H1 (cell line): ENCODE data around the gene ABCA2. TPM values are rescaled to one million over a fixed set of nuclear protein-coding genes. Genes with fewer than 3 reads are reported as not detected.

Experiments used
- CTCF ChIA-PET: fragments of 300-600 bp; sonication (Branson Sonifier 250); formaldehyde crosslinking; loops from one replicate; lab custom pipeline; 2021; ENCODE audit not compliant: partially characterized antibody; lab: Charles Lee
- POLR2A ChIA-PET: fragments of 300-600 bp; sonication (Branson Sonifier 250); formaldehyde crosslinking; loops from one replicate; lab custom pipeline; 2021; ENCODE audit warnings: inconsistent platforms; ENCODE audit not compliant: partially characterized antibody; lab: Charles Lee
- DNase-seq, 2 experiments: peaks; one replicate each; pipeline versions ENCODE4 v3.0.0 to v3.0.0-alpha.2; 2010 to 2022; ENCODE audit warnings: low spot score in 2 of 2, low read depth in 1 of 2, mixed read lengths in 1 of 2
- FAIRE-seq: peaks from 2 replicates; lab custom pipeline; 2011; peaks lifted over from hg19 to GRCh38; lab: Jason Lieb, UNC
- H2AFZ ChIP-seq: 2 replicates; pipeline ENCODE4 v1.8.1; 2012; ENCODE audit warnings: low read length, inconsistent platforms
- H2AK5ac ChIP-seq: 2 replicates; pipeline ENCODE4 v1.6.1; 2013; ENCODE audit warnings: low read depth, low read length
- H2BK120ac ChIP-seq: replicated peaks from 2 replicates; pipeline ENCODE3; 2013; ENCODE audit warnings: low read depth, low read length, inconsistent platforms
- H2BK12ac ChIP-seq: 2 replicates; pipeline ENCODE4 v1.6.1; 2013; ENCODE audit warnings: low read depth, low read length
- H2BK15ac ChIP-seq: 2 replicates; pipeline ENCODE4 v1.6.1; 2013; ENCODE audit warnings: low read length
- H2BK20ac ChIP-seq: 2 replicates; pipeline ENCODE4 v1.6.1; 2013; ENCODE audit warnings: low read length
- H2BK5ac ChIP-seq: 2 replicates; pipeline ENCODE4 v1.6.1; 2013; ENCODE audit warnings: low read depth, low read length
- H3K14ac ChIP-seq: 2 replicates; pipeline ENCODE4 v1.6.1; 2013; ENCODE audit warnings: inconsistent platforms; ENCODE audit not compliant: insufficient read length
- H3K18ac ChIP-seq: 2 replicates; pipeline ENCODE4 v1.6.1; 2013; ENCODE audit warnings: low read length; ENCODE audit errors: extremely low read depth
- H3K23ac ChIP-seq: 2 replicates; pipeline ENCODE4 v1.6.1; 2013; ENCODE audit warnings: inconsistent platforms; ENCODE audit not compliant: insufficient read length
- H3K23me2 ChIP-seq: 2 replicates; pipeline ENCODE4 v1.6.1; 2013; ENCODE audit warnings: low read depth, low read length
- H3K27ac ChIP-seq: 2 replicates; pipeline ENCODE4 v1.6.1; 2011; ENCODE audit warnings: low read depth, low read length, inconsistent platforms
- H3K27me3 ChIP-seq, 4 experiments: replicated peaks in 1 of 4; 1 replicate in 1 of 4; 2 replicates in 3 of 4; pipeline versions ENCODE4 v1.6.1 to v1.8.1; 2011 to 2013; ENCODE audit warnings: low read length in 3 of 4, mild to moderate bottlenecking in 3 of 4, inconsistent platforms in 2 of 4, mixed read lengths in 2 of 4, moderate library complexity in 1 of 4; ENCODE audit not compliant: control insufficient read depth in 3 of 4, insufficient read depth in 3 of 4; ENCODE audit errors: extremely low read depth in 1 of 4
- H3K36me3 ChIP-seq, 4 experiments: 2 replicates each; pipeline versions ENCODE4 v1.6.1 to v1.8.1; 2011 to 2013; ENCODE audit warnings: mild to moderate bottlenecking in 4 of 4, low read length in 3 of 4, moderate library complexity in 2 of 4, control low read depth in 1 of 4, inconsistent platforms in 1 of 4; ENCODE audit not compliant: insufficient read depth in 4 of 4, control insufficient read depth in 2 of 4
- H3K4ac ChIP-seq: replicated peaks from 2 replicates; pipeline ENCODE3; 2013; ENCODE audit warnings: low read length, low read depth, mixed read lengths, inconsistent platforms; ENCODE audit not compliant: insufficient read length
- H3K4me1 ChIP-seq, 4 experiments: replicated peaks in 1 of 4; 1 replicate in 1 of 4; 2 replicates in 3 of 4; pipeline versions ENCODE4 v1.6.1 to v1.8.1; 2011 to 2013; ENCODE audit warnings: low read length in 3 of 4, inconsistent platforms in 2 of 4, mixed read lengths in 1 of 4; ENCODE audit not compliant: insufficient read depth in 4 of 4, control insufficient read depth in 3 of 4
- H3K4me2 ChIP-seq, 2 experiments: 2 replicates each; pipeline versions ENCODE4 v1.6.1 to v1.8.1; 2011 to 2013; ENCODE audit warnings: low read depth in 2 of 2, low read length in 2 of 2, control low read depth in 1 of 2, inconsistent platforms in 1 of 2, mild to moderate bottlenecking in 1 of 2; ENCODE audit not compliant: insufficient read depth in 1 of 2
- H3K4me3 ChIP-seq, 4 experiments: fragments of 200-600, 300-600 bp in 1 of 4; sonication (generic), shearing (Covaris generic), sonication (Bioruptor Twin) in 1 of 4; 2 replicates each; pipeline versions ENCODE4 v1.5.1 to v1.8.1; 2011 to 2016; ENCODE audit warnings: low read length in 4 of 4, low read depth in 3 of 4, control low read depth in 2 of 4, inconsistent platforms in 2 of 4, mild to moderate bottlenecking in 2 of 4, mixed read lengths in 1 of 4, moderate library complexity in 1 of 4; ENCODE audit not compliant: insufficient read depth in 2 of 4; ENCODE audit errors: extremely low read depth in 1 of 4
- H3K56ac ChIP-seq: replicated peaks from 2 replicates; pipeline ENCODE3; 2013; ENCODE audit warnings: low read depth, mild to moderate bottlenecking, mixed read lengths, low read length, inconsistent platforms; ENCODE audit not compliant: insufficient read length
- H3K79me1 ChIP-seq: 2 replicates; pipeline ENCODE4 v1.6.1; 2013; ENCODE audit warnings: low read depth, low read length, control low read depth
- H3K79me2 ChIP-seq, 2 experiments: 2 replicates each; pipeline versions ENCODE4 v1.6.1 to v1.8.1; 2012 to 2013; ENCODE audit warnings: low read length in 2 of 2, mild to moderate bottlenecking in 2 of 2, inconsistent platforms in 1 of 2; ENCODE audit not compliant: insufficient read depth in 2 of 2, control insufficient read depth in 1 of 2
- H3K9ac ChIP-seq, 4 experiments: replicated peaks in 1 of 4; 1 replicate in 1 of 4; 2 replicates in 3 of 4; pipeline versions ENCODE4 v1.6.1 to v1.8.1; 2011 to 2013; ENCODE audit warnings: low read depth in 3 of 4, low read length in 3 of 4, control low read depth in 2 of 4, mild to moderate bottlenecking in 2 of 4, moderate library complexity in 2 of 4, inconsistent platforms in 1 of 4; ENCODE audit errors: extremely low read depth in 1 of 4
- H3K9me3 ChIP-seq, 2 experiments: 2 replicates each; pipeline versions ENCODE4 v1.6.1 to v1.8.1; 2012 to 2013; ENCODE audit warnings: mild to moderate bottlenecking in 2 of 2, moderate library complexity in 2 of 2, control low read depth in 1 of 2, inconsistent platforms in 1 of 2, low read depth in 1 of 2, low read length in 1 of 2, mixed read lengths in 1 of 2; ENCODE audit not compliant: insufficient read depth in 2 of 2
- H4K20me1 ChIP-seq, 2 experiments: replicated peaks in 1 of 2; 2 replicates each; pipeline versions ENCODE3 to v1.8.1; 2011 to 2013; ENCODE audit warnings: inconsistent platforms in 2 of 2, low read length in 2 of 2, mild to moderate bottlenecking in 1 of 2; ENCODE audit not compliant: insufficient read depth in 2 of 2, control insufficient read depth in 1 of 2
- H4K5ac ChIP-seq: 2 replicates; pipeline ENCODE4 v1.6.1; 2013; ENCODE audit warnings: low read length, low read depth, mixed read lengths, inconsistent platforms; ENCODE audit not compliant: insufficient read length
- H4K8ac ChIP-seq: 2 replicates; pipeline ENCODE4 v1.8.0; 2013; ENCODE audit warnings: mild to moderate bottlenecking, moderate library complexity, low read length, inconsistent platforms; ENCODE audit not compliant: insufficient read depth; ENCODE audit errors: extremely low read depth
- H4K91ac ChIP-seq: replicated peaks from 2 replicates; pipeline ENCODE3; 2013; ENCODE audit warnings: low read length, mixed read lengths, inconsistent platforms; ENCODE audit not compliant: insufficient read length
- EGR1 ChIP-seq: IDR thresholded peaks from 2 replicates; pipeline ENCODE4 v1.6.1; 2011; ENCODE audit warnings: low read depth, low read length, borderline replicate concordance
- EP300 ChIP-seq, 2 experiments: IDR thresholded peaks; 1 replicate in 1 of 2; 2 replicates in 1 of 2; pipeline ENCODE4 v1.6.1; 2011 to 2012; ENCODE audit warnings: low read depth in 2 of 2, low read length in 2 of 2, mild to moderate bottlenecking in 2 of 2, borderline replicate concordance in 1 of 2, inconsistent platforms in 1 of 2, moderate library complexity in 1 of 2
- GTF2F1 ChIP-seq: IDR thresholded peaks from 2 replicates; pipeline ENCODE4 v1.6.1; 2012; ENCODE audit warnings: low read depth, low read length, improper control_type of control experiment, borderline replicate concordance
- POLR2A ChIP-seq, 2 experiments: IDR thresholded peaks; 1 replicate in 1 of 2; 2 replicates in 1 of 2; pipeline ENCODE4 v1.6.1; 2011; ENCODE audit warnings: low read depth in 2 of 2, low read length in 2 of 2, mild to moderate bottlenecking in 2 of 2; ENCODE audit errors: control extremely low read depth in 1 of 2
- RFX5 ChIP-seq: IDR thresholded peaks from 2 replicates; pipeline ENCODE4 v1.6.1; 2011; ENCODE audit warnings: low read depth, low read length, improper control_type of control experiment, borderline replicate concordance
- SP2 ChIP-seq: IDR thresholded peaks from 2 replicates; pipeline ENCODE4 v1.6.1; 2012; ENCODE audit warnings: mild to moderate bottlenecking, low read length, inconsistent platforms
- WGBS, 2 experiments: shearing (Covaris generic) in 1 of 2; methylation state at CpG; one replicate each; pipeline versions ENCODE4 v1.1.6 to v1.1.7; 2013 to 2015; ENCODE audit warnings: low lambda C conversion rate in 2 of 2, mixed read lengths in 2 of 2, inconsistent platforms in 1 of 2, low coverage in 1 of 2, missing lambda C conversion rate in 1 of 2; ENCODE audit not compliant: insufficient replicate concordance in 2 of 2, insufficient coverage in 1 of 2, insufficient read length in 1 of 2; ENCODE audit errors: extremely low coverage in 1 of 2, missing lambda C conversion rate in 1 of 2; 5-methylcytosine and 5-hydroxymethylcytosine counted together
- polyA plus RNA-seq, 7 experiments: library from polyadenylated mRNA; depleted of rRNA in 3 of 7; stranded (reverse) in 5 of 7; unstranded in 2 of 7; fragments of >200 nt in 5 of 7; fragments of 200-250 nt in 2 of 7; gene quantifications; 1 replicate in 5 of 7; 2 replicates in 1 of 7; 4 replicates in 1 of 7; pipeline versions ENCODE4 v1.2.1 to v1.2.3, GENCODE V29; 2011 to 2013; ENCODE audit warnings: missing spikeins in 2 of 7, mixed read lengths in 2 of 7
- total RNA-seq: library from RNA; stranded (reverse); fragmentation: NEBNext Ultra II Directional; extraction: Animal tissue kit (Norgen Biotek cat#: 25700); gene quantifications from 2 replicates; pipeline ENCODE4 v1.2.1, GENCODE V29; 2021
- TF ChIP-seq, protein P1 (sequence below): IDR thresholded peaks from 2 replicates; pipeline ENCODE4 v1.6.1; 2011; ENCODE audit warnings: low read depth, mild to moderate bottlenecking, low read length; ENCODE audit not compliant: insufficient read depth
- TF ChIP-seq, protein P2 (sequence below), 3 experiments: IDR thresholded peaks; 1 replicate in 2 of 3; 2 replicates in 1 of 3; pipeline versions ENCODE4 v1.5.1 to v1.6.1; 2011; ENCODE audit warnings: low read length in 3 of 3, mild to moderate bottlenecking in 3 of 3, inconsistent platforms in 2 of 3, low read depth in 1 of 3, moderate library complexity in 1 of 3; ENCODE audit not compliant: insufficient read depth in 1 of 3; ENCODE audit errors: control extremely low read depth in 1 of 3

The ABCA2 gene
- total and polyA plus RNA-seq, 2 of the 8 experiments (the other 6 are each of a cell fraction or from before 2014, with no cell fraction given), result 12.5 to 14.3 TPM

DNA sequence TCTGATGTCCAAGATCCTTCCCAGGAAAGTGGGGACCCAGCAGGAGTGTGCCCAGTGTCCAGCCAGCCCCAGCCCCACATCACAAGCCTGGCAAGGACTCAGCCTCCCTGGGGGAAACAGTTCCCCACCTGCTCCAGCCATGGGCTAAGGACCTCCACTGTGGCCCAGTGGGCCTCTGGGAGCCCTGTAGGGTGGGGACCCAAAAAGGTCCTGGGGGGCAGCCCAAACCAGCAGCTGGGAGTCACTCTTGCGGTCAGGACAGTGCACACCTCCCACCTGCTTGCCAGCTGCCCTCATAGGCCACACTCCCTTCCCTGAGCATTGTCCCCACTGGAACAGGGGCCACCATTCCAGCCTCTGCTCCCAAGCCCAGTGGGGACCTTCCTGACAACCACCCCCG, 1.7 kb downstream of the ABCA2 start:
- no peak overlapping the region for H2BK12ac ChIP-seq
- H3K18ac ChIP-seq, result no peak overlapping the region
- FAIRE-seq (no peak), DNase-seq (no peak)
- H3K4ac ChIP-seq, result no peak overlapping the region
- no peak overlapping the region for H2AFZ ChIP-seq
- H2BK20ac ChIP-seq, result no peak overlapping the region
- H2BK120ac ChIP-seq, result no peak overlapping the region
- no peaks in the 10 kb centered on the region for H3K36me3 ChIP-seq
- WGBS, 2 experiments, result 90% methylated on average over 2 of the region's 2 CpGs; no CpG with 5 or more reads in 1 of the 2 experiments
- H4K8ac ChIP-seq, result no peak overlapping the region
- H3K79me1 ChIP-seq, result no peaks in the 10 kb centered on the region
- H2AK5ac ChIP-seq, result no peak overlapping the region
- H4K91ac ChIP-seq, result no peak overlapping the region
- H3K4me3 ChIP-seq, result no peak overlapping the region
- H3K27ac ChIP-seq, result no peak overlapping the region
- no peak overlapping the region for H3K56ac ChIP-seq
- no peak overlapping the region for H2BK15ac ChIP-seq
- peaks cover 4% of the 10 kb centered on the region; the same call in 1 of the 2 replicates for H3K23me2 ChIP-seq
- no peak overlapping the region for H3K23ac ChIP-seq
- H3K4me1 ChIP-seq, result peaks cover 0 to 14% (median 6%) of the 10 kb centered on the region in 4 experiments; a peak in 5 of 7 replicates
- ChIA-PET CTCF (interaction anchor here (0.6 to 8.5 kb wide), 16 partner anchors 9 to 333 kb away, joined by 3 to 110 read pairs (median 4); partner anchors contain the start of genes C8G, CLIC3, NPDC1 and PTGDS), POLR2A (interaction anchor here (0.6 to 1.2 kb wide), 2 partner anchors 12 to 219 kb away, joined by 3 read pairs; no protein-coding TSS in a partner anchor)
- no peak overlapping the region for H3K14ac ChIP-seq
- no peaks in the 10 kb centered on the region for H3K79me2 ChIP-seq
- no peak overlapping the region for H4K5ac ChIP-seq
- H3K9me3 ChIP-seq, result no peaks in the 10 kb centered on the region
- H4K20me1 ChIP-seq, result peaks cover 0 to 6% of the 10 kb centered on the region in 2 experiments
- no peak overlapping the region for H3K4me2 ChIP-seq
- H2BK5ac ChIP-seq, result no peak overlapping the region
- no peak overlapping the region for H3K9ac ChIP-seq
- H3K27me3 ChIP-seq, result peaks cover 1 to 27% (median 15%) of the 10 kb centered on the region in 4 experiments; a peak in 6 of 7 replicates
- TF ChIP-seq EGR1, result no peak
- no peak for TF ChIP-seq GTF2F1
- TF ChIP-seq EP300 (IDR thresholded peaks at IDR 0.05; ENCODE audit: borderline replicate concordance in 1 of 2, low read depth in 2 of 2, low read length in 2 of 2), result no peak
- TF ChIP-seq, protein P1, sequence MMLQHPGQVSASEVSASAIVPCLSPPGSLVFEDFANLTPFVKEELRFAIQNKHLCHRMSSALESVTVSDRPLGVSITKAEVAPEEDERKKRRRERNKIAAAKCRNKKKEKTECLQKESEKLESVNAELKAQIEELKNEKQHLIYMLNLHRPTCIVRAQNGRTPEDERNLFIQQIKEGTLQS, result no peak
- TF ChIP-seq POLR2A (IDR thresholded peaks at IDR 0.05; ENCODE audit: control extremely low read depth in 1 of 2, low read depth in 2 of 2, low read length in 2 of 2), result no peak
- TF ChIP-seq, protein P2, sequence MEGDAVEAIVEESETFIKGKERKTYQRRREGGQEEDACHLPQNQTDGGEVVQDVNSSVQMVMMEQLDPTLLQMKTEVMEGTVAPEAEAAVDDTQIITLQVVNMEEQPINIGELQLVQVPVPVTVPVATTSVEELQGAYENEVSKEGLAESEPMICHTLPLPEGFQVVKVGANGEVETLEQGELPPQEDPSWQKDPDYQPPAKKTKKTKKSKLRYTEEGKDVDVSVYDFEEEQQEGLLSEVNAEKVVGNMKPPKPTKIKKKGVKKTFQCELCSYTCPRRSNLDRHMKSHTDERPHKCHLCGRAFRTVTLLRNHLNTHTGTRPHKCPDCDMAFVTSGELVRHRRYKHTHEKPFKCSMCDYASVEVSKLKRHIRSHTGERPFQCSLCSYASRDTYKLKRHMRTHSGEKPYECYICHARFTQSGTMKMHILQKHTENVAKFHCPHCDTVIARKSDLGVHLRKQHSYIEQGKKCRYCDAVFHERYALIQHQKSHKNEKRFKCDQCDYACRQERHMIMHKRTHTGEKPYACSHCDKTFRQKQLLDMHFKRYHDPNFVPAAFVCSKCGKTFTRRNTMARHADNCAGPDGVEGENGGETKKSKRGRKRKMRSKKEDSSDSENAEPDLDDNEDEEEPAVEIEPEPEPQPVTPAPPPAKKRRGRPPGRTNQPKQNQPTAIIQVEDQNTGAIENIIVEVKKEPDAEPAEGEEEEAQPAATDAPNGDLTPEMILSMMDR (IDR thresholded peaks at IDR 0.05; ENCODE audit: control extremely low read depth in 1 of 3, insufficient read depth in 1 of 3, low read depth in 1 of 3, low read length in 3 of 3), result no peak
- TF ChIP-seq RFX5, result no peak
- no peak for TF ChIP-seq SP2
